Coronary artery (tissue), 2 donors: ENCODE measurements around the gene IDNK.

Source experiments
- DNase-seq: peaks from one replicate; pipeline ENCODE4 v3.0.0-alpha.2; 2017; ENCODE audit warnings: low spot score
- H3K27ac ChIP-seq, 2 donors: fragments of 200-600 bp; sonication (generic); one replicate each; pipeline ENCODE4 v1.5.1; 2016 to 2019
- H3K4me3 ChIP-seq: fragments of 200-600 bp; sonication (generic); 2 replicates; pipeline ENCODE4 v1.5.1; 2016; ENCODE audit warnings: mild to moderate bottlenecking, moderate library complexity
- CTCF ChIP-seq: fragments of 200-600 bp; sonication (generic); IDR thresholded peaks from one replicate; pipeline ENCODE4 v1.5.1; 2019; ENCODE audit warnings: antibody characterized with exemption

The IDNK gene

GRCh38 chr9:83622939-83623678 lies at the start of gene IDNK:
Gene IDNK (plus strand): TSS chr9:83623143. CDS start chr9:83623172, 29 bp downstream.
- H3K4me3 ChIP-seq, result peak within 1 kb of the TSS; percentile 93
- H3K27ac ChIP-seq, result peak within 1 kb of the TSS; percentile 64 to 92
- DNase-seq, result no peak
- TF ChIP-seq CTCF, result no peak

GRCh38 chr9:83574482-83574881 lies 48.5 kb upstream of the IDNK start:
- no peak overlapping the region for H3K27ac ChIP-seq
- no peak for DNase-seq
- no peak for TF ChIP-seq CTCF
- no peak overlapping the region for H3K4me3 ChIP-seq

DNA sequence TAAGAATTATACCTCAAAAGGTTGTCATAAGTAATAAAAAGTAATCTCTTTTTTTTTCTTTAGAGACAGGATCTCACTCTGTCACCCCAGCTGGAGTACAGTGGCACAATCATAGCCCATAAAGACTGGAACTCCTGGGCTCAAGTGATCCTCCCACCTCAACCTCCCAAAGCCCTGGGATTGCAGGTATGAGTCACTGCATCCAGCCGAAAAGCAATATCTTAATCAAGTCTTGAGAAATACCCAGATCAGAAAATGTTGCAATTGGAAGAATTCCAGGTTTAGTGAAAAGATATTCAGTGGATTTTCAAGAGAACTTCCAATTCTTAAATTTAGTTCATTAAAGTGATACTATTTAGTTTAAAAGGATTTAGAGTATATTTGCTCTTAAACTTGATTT lies 40.9 kb upstream of the IDNK start:
- no peak for DNase-seq
- TF ChIP-seq CTCF, result no peak

GRCh38 chr9:83583151-83584014 lies 39.6 kb upstream of the IDNK start:
- Histone ChIP-seq H3K27ac (no peak overlapping the region), H3K4me3 (no peak overlapping the region)
- DNase-seq, result no peak
- TF ChIP-seq CTCF, result peak; percentile 60

More for the DNA sequence above, 40.9 kb upstream of the IDNK start:
- H3K27ac ChIP-seq, result no peak overlapping the region
- H3K4me3 ChIP-seq, result no peak overlapping the region

- Histone ChIP-seq H3K27ac (no peak overlapping the region), H3K4me3 (no peak overlapping the region)
- DNase-seq, result no peak
- TF ChIP-seq CTCF, result no peak
Measured at GRCh38 chr9:83584995-83585394, 37.9 kb upstream of the IDNK start.

- Histone ChIP-seq H3K27ac (no peak overlapping the region), H3K4me3 (no peak overlapping the region)
- DNase-seq, result no peak
- TF ChIP-seq CTCF, result no peak
Measured at GRCh38 chr9:83588256-83588655, 34.7 kb upstream of the IDNK start.
